Immature natural killer cell (primary cell): ENCODE results near the gene TUBA4B. TPM values are rescaled to one million over a fixed set of nuclear protein-coding genes. Genes with fewer than 3 reads are reported as not detected.

Source experiments
- DNase-seq, 3 donors: peaks; one replicate each; pipeline ENCODE4 v3.0.0; 2022; ENCODE audit warnings: mixed read lengths in 1 of 3
- H3K27ac Mint-ChIP-seq, 6 donors: one replicate each; pipeline ENCODE4 v1.8.0; 2020; ENCODE audit warnings: mixed read lengths in 6 of 6, mild to moderate bottlenecking in 5 of 6, inconsistent platforms in 4 of 6, moderate library complexity in 3 of 6
- H3K27me3 Mint-ChIP-seq, 3 donors: one replicate each; pipeline ENCODE4 v1.8.0; 2020 to 2021; ENCODE audit warnings: low read depth in 3 of 3, mild to moderate bottlenecking in 3 of 3, mixed read lengths in 3 of 3, moderate library complexity in 3 of 3, inconsistent platforms in 1 of 3
- H3K36me3 Mint-ChIP-seq, 3 donors: one replicate each; pipeline ENCODE4 v1.8.0; 2020; ENCODE audit warnings: mixed read lengths in 3 of 3, inconsistent platforms in 2 of 3, mild to moderate bottlenecking in 2 of 3
- H3K4me1 Mint-ChIP-seq, 2 donors: one replicate each; pipeline ENCODE4 v1.8.0; 2020; ENCODE audit warnings: inconsistent platforms in 2 of 2, mild to moderate bottlenecking in 2 of 2, mixed read lengths in 2 of 2, moderate library complexity in 1 of 2
- H3K4me3 Mint-ChIP-seq, 5 donors: one replicate each; pipeline ENCODE4 v1.8.0; 2020; ENCODE audit warnings: mild to moderate bottlenecking in 5 of 5, mixed read lengths in 5 of 5, inconsistent platforms in 3 of 5, moderate library complexity in 3 of 5
- H3K9me3 Mint-ChIP-seq, 6 donors: one replicate each; pipeline ENCODE4 v1.8.0; 2020; ENCODE audit warnings: mild to moderate bottlenecking in 6 of 6, mixed read lengths in 6 of 6, inconsistent platforms in 4 of 6, moderate library complexity in 3 of 6
- polyA plus RNA-seq, 3 donors: library from polyadenylated mRNA; unstranded; fragments of 300-500 nt; fragmentation: Illumina TruSeq; gene quantifications; one replicate each; pipeline ENCODE4 v1.2.3, GENCODE V29; 2021

Gene TUBA4B
- polyA plus RNA-seq, 3 donors from 2014 or later, result not detected

GRCh38 chr2:219223831-219224610 lies 29.0 kb upstream of the TUBA4B start:
- Mint-ChIP-seq H3K36me3 (peaks cover 20 to 45% (median 23%) of the 10 kb centered on the region in 3 donors), H3K9me3 (no peaks in the 10 kb centered on the region), H3K27ac (no peak overlapping the region), H3K4me1 (peaks cover 26 to 41% of the 10 kb centered on the region in 2 donors), H3K4me3 (no peak overlapping the region), H3K27me3 (peaks cover 0 to 8% (median 3%) of the 10 kb centered on the region in 3 donors)
- no peak for DNase-seq

- H3K9me3 Mint-ChIP-seq, result no peaks in the 10 kb centered on the region
- H3K36me3 Mint-ChIP-seq, result peaks cover 20 to 42% (median 23%) of the 10 kb centered on the region in 3 donors
- H3K4me3 Mint-ChIP-seq, result no peak overlapping the region
- no peak for DNase-seq
- peak overlapping the region in 1 of 6 donors; percentile 20 for H3K27ac Mint-ChIP-seq
- H3K4me1 Mint-ChIP-seq, result peaks cover 34 to 43% of the 10 kb centered on the region in 2 donors
- H3K27me3 Mint-ChIP-seq, result peaks cover 6 to 10% (median 6%) of the 10 kb centered on the region in 3 donors
These were observed 27.7 kb upstream of the TUBA4B start for GRCh38 chr2:219225350-219225749.

- Mint-ChIP-seq H3K4me1 (peaks cover 50 to 69% of the 10 kb centered on the region in 2 donors), H3K4me3 (peak overlapping the region; percentile 73 to 91 (median 80)), H3K36me3 (peaks cover 21 to 42% (median 23%) of the 10 kb centered on the region in 3 donors), H3K9me3 (no peaks in the 10 kb centered on the region), H3K27me3 (peaks cover 4 to 10% (median 6%) of the 10 kb centered on the region in 3 donors), H3K27ac (peak overlapping the region in 5 of 6 donors; percentile 64 to 78 (median 77))
- DNase-seq, result no peak
These were observed 24.8 kb upstream of the TUBA4B start for GRCh38 chr2:219228041-219228910.

- peak overlapping the region; percentile 73 to 91 (median 80) for H3K4me3 Mint-ChIP-seq
- H3K36me3 Mint-ChIP-seq, result peaks cover 25 to 42% (median 25%) of the 10 kb centered on the region in 3 donors
- peaks cover 4 to 9% (median 6%) of the 10 kb centered on the region in 3 donors for H3K27me3 Mint-ChIP-seq
- no peaks in the 10 kb centered on the region for H3K9me3 Mint-ChIP-seq
- H3K27ac Mint-ChIP-seq, result peak overlapping the region; percentile 64 to 92 (median 77)
- peaks cover 50 to 69% of the 10 kb centered on the region in 2 donors for H3K4me1 Mint-ChIP-seq
- DNase-seq, result no peak
These were observed 24.1 kb upstream of the TUBA4B start for GRCh38 chr2:219228911-219229304.

DNA sequence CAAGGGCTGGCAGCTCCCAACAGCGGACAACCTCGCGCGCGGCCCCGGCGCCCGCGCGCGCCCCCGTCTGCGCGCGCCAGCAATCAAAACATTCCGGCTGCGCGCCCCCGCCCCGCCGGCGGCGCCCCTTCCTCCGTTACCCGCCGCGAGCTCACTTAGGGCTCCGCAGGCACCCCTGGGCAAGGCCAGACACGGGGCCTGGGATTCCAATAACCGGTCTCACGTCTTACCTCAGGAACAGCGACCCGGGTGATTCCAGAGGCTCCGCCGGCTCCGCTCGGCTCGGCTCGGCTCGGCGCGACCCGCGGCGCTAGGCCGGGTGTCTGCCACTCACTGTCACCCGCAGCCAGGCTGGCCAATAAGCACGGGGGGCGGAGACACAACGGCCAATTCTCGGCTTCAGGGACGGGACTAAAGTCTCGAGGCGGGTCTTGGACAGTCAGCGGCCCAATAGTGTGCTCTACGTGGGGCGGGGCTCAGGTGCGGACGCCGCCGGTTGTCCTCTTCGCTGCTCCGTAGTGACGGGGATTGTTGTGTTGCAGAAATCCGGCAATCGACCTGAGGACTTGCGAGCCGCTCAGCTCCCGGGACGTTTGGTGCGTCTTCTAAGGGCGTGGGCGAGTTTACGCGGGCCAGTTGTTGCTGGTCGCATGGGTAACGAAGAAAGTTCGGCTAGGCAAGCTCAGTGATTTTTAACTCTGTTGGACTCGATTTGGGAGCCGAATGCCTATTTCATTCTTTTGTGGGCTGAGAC lies 23.6 kb upstream of the TUBA4B start, which contains the start of the genes ANKZF1 and ATG9A:
Gene ANKZF1, plus strand, starts transcription at position 502 of the 754 bp plus-strand sequence. CDS start 452 bp downstream, outside the sequence.
Gene ATG9A, minus strand, starts transcription at position 332 of the 754 bp plus-strand sequence. CDS start 1,612 bp downstream, outside the sequence.
- H3K4me3 Mint-ChIP-seq, result peak within 1 kb of the TSS; percentile 91 to 98 (median 96)
- H3K4me1 Mint-ChIP-seq, result peaks cover 50 to 69% of the 10 kb centered on the region in 2 donors

DNA sequence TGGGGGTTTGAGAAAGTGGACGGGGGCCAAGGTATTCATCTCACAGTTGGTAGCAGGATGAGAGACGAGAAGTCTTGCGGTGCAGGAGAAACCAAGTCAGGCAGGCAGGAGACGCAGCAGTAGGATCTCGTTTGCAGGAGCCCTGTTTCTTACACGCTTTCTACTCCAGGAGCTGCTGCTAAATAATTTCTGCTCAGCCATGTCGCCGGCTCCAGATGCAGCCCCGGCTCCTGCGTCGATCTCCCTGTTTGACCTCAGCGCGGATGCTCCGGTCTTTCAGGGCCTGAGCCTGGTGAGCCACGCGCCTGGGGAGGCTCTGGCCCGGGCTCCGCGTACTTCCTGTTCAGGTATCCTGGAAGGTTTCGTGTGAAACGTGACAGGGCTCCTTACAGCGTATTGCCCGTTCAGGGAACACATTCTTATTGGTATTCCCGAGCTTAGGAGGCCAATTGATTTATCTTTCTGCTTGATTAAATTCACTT lies 22.9 kb upstream of the TUBA4B start:
- H3K27me3 Mint-ChIP-seq, result peaks cover 4 to 8% (median 6%) of the 10 kb centered on the region in 3 donors
- peaks cover 48 to 64% of the 10 kb centered on the region in 2 donors for H3K4me1 Mint-ChIP-seq
- peak overlapping the region; percentile 92 to 98 (median 96) for H3K27ac Mint-ChIP-seq
- H3K36me3 Mint-ChIP-seq, result peaks cover 24 to 40% (median 25%) of the 10 kb centered on the region in 3 donors
- peak overlapping the region; percentile 91 to 98 (median 96) for H3K4me3 Mint-ChIP-seq
- peak in 1 of 3 donors; percentile 38 for DNase-seq
- H3K9me3 Mint-ChIP-seq, result no peaks in the 10 kb centered on the region

More for the DNA sequence above, 23.6 kb upstream of the TUBA4B start, which contains the start of the genes ANKZF1 and ATG9A:
- peak; percentile 98 for DNase-seq
- H3K9me3 Mint-ChIP-seq, result no peaks in the 10 kb centered on the region
- H3K36me3 Mint-ChIP-seq, result peaks cover 26 to 42% (median 28%) of the 10 kb centered on the region in 3 donors
- H3K27ac Mint-ChIP-seq, result peak within 1 kb of the TSS; percentile 92 to 98 (median 96)
- H3K27me3 Mint-ChIP-seq, result peaks cover 4 to 8% (median 6%) of the 10 kb centered on the region in 3 donors

DNA sequence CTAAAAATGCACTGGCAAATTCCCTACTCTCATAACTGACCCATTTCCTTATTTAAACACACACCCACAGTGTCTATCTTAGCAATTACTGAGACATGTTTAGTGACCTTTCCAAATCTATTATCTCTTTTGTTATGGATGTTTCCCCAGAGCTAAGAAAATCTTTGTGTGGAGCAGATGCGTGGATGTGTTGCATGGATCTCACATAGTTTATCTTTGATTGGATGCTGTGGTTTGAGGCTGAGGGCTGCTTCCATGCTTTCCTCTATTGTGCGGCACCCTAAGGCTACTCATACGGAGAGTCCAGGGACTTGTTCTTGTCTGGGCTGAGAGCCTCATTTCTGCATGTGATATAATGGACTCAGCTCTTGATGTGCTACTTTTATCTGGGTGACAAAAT lies 18.7 kb upstream of the TUBA4B start:
- Mint-ChIP-seq H3K27me3 (peaks cover 4 to 7% (median 5%) of the 10 kb centered on the region in 3 donors), H3K4me1 (peaks cover 25 to 35% of the 10 kb centered on the region in 2 donors), H3K27ac (no peak overlapping the region), H3K4me3 (no peak overlapping the region), H3K9me3 (no peaks in the 10 kb centered on the region), H3K36me3 (peaks cover 35 to 55% (median 35%) of the 10 kb centered on the region in 3 donors)
- DNase-seq, result no peak

- H3K27me3 Mint-ChIP-seq, result peaks cover 12 to 31% (median 25%) of the 10 kb centered on the region in 3 donors
These were observed 9.7 kb upstream of the TUBA4B start for GRCh38 chr2:219243291-219243761.

DNA sequence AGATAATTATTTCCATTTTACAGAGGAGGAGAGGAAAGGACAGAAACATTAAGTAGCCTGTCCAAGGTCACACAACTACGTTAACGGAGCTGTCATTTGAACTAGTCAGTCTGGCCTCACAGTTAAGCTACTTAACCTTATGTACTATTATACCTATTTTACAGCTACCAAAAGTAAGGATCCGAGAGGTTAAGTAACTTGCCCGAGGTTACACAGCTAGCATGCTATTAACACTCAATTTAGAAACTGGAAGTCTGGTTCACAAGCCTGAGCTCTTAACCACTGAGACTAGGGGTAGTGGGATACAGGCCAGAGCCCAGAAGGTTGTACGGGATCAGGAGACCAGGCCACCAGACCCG lies 8.3 kb upstream of the TUBA4B start:
- peaks cover 3 to 13% (median 8%) of the 10 kb centered on the region in 3 donors for H3K36me3 Mint-ChIP-seq
- peaks cover 12 to 31% (median 26%) of the 10 kb centered on the region in 3 donors for H3K27me3 Mint-ChIP-seq
- peak overlapping the region; percentile 93 to 98 (median 98) for H3K27ac Mint-ChIP-seq
- H3K9me3 Mint-ChIP-seq, result no peaks in the 10 kb centered on the region
- peak overlapping the region; percentile 89 to 93 (median 90) for H3K4me3 Mint-ChIP-seq
- peaks cover 58 to 61% of the 10 kb centered on the region in 2 donors for H3K4me1 Mint-ChIP-seq
- DNase-seq, result no peak

More at GRCh38 chr2:219243291-219243761, 9.7 kb upstream of the TUBA4B start:
- Mint-ChIP-seq H3K4me1 (peaks cover 43 to 47% of the 10 kb centered on the region in 2 donors), H3K4me3 (peak overlapping the region in 4 of 5 donors; percentile 46 to 68 (median 49)), H3K9me3 (no peaks in the 10 kb centered on the region), H3K27ac (peak overlapping the region in 5 of 6 donors; percentile 20 to 86 (median 68)), H3K36me3 (peaks cover 0 to 7% (median 7%) of the 10 kb centered on the region in 3 donors)
- DNase-seq, result no peak

DNA sequence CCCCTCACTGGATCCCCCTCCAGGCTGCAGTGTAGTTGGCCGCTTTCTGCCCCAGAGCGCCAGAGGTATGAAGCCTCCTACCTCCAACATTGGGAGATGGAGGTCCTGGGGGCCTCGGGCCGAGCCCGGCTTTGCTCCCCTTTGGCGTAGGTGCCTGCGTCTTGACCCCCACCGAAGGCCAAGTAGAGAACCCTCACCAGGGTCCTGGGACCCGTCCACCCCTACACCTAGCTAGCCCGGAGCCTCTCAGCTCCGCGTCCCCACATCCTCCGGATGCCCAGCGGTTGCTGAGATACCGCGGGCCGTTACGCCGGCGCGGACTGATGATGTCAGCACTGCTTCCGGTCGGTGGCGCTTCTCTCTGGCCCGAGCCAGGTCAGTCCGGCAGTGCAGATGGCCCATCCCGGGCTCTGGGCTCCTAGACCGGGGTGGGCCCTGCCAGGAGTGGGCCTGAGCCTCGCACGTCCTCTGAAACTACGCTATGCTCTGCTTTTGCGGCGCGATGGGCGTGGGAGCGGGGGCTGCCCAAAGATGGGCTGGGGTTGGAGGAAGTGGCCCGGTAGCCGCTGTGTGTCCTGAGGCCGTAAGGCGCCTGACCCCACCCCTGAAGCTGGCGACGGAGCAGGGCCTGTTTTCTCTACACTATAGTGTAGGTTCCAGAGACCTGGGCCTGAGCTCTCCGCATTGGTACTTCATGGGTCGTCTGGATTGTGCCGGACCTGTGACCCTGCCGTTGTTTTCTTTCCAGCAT lies 7.7 kb upstream of the TUBA4B start, which contains the start of the genes GLB1L and STK16:
Gene GLB1L, minus strand, starts transcription at position 297 of the 751 bp plus-strand sequence. CDS start 1,871 bp downstream, outside the sequence.
Gene STK16, plus strand, starts transcription at position 332 of the 751 bp plus-strand sequence. CDS start 521 bp downstream, outside the sequence.
- H3K4me3 Mint-ChIP-seq, result peak within 1 kb of the TSS; percentile 89 to 93 (median 90)
- peaks cover 63 to 67% of the 10 kb centered on the region in 2 donors for H3K4me1 Mint-ChIP-seq
- H3K27me3 Mint-ChIP-seq, result peaks cover 12 to 31% (median 26%) of the 10 kb centered on the region in 3 donors
- H3K36me3 Mint-ChIP-seq, result peaks cover 0 to 16% (median 12%) of the 10 kb centered on the region in 3 donors
- H3K27ac Mint-ChIP-seq, result peak within 1 kb of the TSS; percentile 93 to 98 (median 98)
- no peaks in the 10 kb centered on the region for H3K9me3 Mint-ChIP-seq
- peak; percentile 92 to 93 (median 93) for DNase-seq

- H3K27me3 Mint-ChIP-seq, result peaks cover 12 to 31% (median 26%) of the 10 kb centered on the region in 3 donors
- peak overlapping the region; percentile 93 to 98 (median 98) for H3K27ac Mint-ChIP-seq
- H3K4me1 Mint-ChIP-seq, result peaks cover 69 to 72% of the 10 kb centered on the region in 2 donors
- H3K36me3 Mint-ChIP-seq, result peaks cover 0 to 20% (median 12%) of the 10 kb centered on the region in 3 donors
- H3K4me3 Mint-ChIP-seq, result peak overlapping the region; percentile 89 to 93 (median 90)
- DNase-seq, result no peak
- H3K9me3 Mint-ChIP-seq, result no peaks in the 10 kb centered on the region
These were observed 7.2 kb upstream of the TUBA4B start for GRCh38 chr2:219245899-219246230.
